Daoy (cell line): ENCODE results near the gene MANF. TPM values are rescaled to one million over a fixed set of nuclear protein-coding genes. Genes with fewer than 3 reads are reported as not detected.
"Not testable (repeated sequence)": the region's sequence is repeated elsewhere in the genome, so short reads cannot be mapped to it uniquely, and the experiment has no call there.

Experiments used
- DNase-seq: peaks from one replicate; pipeline ENCODE4 v3.0.0-alpha.2; 2015; ENCODE audit warnings: low read depth
- total RNA-seq: library from RNA; depleted of rRNA; stranded (reverse); fragments of >200 nt; shearing (Covaris generic); gene quantifications from 2 replicates; pipeline ENCODE4 v1.2.3, GENCODE V29; 2014

Gene MANF
- total RNA-seq, 1 experiment from 2014 or later: 134 TPM

DNA sequence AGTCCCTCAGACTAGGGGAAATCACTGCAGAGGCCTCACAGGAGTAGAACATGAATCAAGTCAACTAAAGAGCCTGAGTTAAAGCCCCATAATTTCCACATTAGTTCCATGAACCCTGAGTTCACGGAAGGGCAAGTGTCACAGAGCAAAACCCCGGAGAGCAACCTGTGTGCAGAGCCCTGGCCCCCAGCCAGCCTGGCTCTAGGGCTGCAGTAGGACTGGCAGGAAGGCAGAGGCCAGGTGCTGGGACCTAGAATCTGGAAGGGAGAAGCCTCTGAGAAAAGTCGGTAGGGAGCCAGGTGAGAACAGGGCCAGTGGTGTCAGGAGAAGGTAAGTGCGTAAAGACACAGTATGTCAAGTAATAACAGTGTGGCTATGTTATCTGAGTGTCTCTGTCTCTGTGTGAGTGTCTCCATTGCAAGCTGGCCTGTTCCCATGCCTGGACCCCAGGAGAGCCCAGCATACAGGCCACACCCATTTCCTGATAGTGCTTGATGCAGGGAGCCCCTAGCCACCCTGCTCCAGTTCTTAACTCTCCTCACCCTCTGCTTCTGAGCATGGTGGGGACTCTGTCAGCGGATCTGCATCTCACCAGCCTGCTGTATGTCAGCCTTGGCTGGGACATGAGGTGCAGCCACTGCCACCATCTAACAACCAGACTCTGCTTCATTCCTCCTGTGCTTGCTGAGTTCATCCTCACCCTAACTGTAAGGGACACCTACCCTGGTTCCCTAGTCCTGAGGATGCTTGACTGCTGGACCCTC, 11.3 kb upstream of the MANF start:
- DNase-seq: no peak

DNA sequence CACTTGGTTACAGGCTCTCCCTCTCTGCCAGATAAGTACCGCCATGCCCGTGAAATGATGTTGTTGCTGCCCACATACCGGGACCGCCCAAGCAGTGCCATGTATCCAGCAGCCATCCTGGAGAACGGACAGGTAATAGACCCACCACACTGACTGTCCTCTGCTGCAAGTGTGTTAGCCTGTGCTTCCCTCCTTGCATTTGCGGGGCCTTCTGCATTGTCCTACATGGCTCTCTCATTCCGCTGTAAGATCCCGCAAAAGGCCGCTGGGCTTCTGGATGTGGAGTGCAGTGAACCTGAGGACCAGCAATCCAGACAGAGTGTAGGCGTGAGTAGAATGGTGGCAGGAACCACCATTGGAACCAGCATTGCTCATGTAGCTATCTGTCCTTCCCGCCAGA, 10.6 kb upstream of the MANF start:
- DNase-seq: no peak

DNA sequence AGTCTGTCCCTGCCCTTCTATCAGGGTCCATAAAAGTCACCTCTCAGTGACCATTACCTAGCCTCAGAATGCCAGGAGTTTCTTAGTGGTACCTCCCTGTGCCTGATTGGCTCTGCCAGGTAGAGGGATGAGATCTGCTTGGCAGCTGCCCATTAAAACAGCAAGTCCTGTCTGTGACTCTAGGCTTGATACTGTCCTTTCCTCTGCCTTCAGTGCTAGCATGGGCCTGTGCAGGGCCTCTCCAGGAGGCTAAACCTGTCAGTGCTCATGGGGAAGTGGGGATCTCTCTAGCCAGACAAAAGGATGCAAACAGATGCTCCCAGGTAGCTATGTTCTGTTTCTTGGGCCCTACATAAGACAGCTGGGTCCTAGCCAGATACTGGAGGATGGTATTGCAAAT, 10.0 kb upstream of the MANF start:
- DNase-seq: no peak

DNA sequence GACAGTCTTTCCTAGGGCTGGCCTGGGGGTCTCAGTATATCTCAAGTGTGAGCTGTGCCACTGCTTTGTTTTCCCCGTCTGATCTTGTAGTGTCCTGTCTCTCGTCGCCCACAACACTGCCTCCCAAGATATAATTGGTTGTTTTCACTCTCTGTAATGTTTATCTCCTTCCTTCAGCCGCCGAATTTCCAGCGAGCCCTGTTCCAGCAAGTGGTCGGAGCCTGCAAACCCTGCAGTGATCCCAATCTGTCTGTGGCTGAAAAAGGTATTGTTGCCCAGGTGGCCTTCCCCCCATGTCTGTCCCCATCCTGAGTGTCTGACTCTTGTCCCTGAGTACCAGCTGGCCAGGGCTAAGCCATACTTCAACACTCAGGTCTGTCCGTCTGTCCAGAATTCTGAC, 9.5 kb upstream of the MANF start:
- DNase-seq: no peak

DNA sequence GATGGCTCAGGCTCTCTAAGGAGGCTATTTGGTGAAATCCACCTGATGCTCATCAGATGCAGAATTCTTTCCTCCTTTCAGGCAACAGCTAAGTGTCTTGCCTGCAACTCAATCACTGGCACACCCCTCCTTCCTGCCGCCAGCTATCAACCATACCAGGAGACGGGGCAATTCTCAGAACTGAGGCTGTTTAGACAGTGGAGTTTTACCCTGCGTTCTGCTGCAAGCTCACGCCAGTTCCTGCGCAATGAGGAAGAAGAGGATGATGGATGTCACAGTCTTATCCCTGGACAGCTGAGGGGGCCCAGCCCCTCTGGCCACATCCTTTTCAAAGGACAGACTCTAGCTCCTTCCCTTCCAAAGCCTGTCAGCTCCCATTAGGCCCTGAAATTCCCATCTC, 7.0 kb upstream of the MANF start:
- no peak for DNase-seq

DNA sequence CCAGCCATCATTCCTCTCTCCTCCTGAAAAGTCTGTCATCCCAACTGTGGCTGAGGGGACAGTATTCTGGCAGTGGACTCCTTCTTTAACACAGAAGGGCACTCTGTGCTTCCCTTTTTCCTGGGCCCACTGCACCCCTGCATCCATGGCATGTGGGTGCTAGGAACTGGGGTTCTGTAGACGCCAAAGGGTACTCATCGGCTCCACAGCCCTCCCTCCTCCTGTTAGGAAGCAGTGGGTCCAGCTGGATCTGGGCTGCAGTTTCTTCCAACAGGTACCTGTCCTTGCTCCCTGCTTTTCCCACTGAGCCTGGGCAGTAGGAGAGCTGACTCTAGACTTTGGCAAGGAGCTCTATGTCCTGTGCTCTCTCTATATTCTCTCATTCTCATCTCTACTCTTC, 6.4 kb upstream of the MANF start:
- DNase-seq: no peak

DNA sequence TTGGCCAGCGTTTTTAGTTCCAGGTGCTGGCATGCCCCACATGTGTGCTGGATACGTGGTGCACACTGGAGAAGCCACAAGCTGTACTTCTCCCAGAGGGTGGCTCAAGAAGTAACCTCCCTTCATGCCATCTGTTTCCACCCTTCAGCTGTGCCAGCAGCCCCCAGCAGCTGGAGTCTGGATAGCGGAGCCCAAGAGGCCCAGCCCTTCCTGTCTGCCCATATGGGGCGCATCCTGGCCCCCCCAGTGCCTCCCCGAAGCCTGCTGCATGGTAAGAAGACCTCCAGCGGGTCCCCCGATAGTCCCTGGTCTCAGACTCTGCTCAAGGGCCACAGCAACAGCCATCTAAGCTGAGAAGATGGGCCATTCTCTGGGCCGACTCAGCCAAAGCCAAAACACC, 5.8 kb upstream of the MANF start:
- no peak for DNase-seq

DNA sequence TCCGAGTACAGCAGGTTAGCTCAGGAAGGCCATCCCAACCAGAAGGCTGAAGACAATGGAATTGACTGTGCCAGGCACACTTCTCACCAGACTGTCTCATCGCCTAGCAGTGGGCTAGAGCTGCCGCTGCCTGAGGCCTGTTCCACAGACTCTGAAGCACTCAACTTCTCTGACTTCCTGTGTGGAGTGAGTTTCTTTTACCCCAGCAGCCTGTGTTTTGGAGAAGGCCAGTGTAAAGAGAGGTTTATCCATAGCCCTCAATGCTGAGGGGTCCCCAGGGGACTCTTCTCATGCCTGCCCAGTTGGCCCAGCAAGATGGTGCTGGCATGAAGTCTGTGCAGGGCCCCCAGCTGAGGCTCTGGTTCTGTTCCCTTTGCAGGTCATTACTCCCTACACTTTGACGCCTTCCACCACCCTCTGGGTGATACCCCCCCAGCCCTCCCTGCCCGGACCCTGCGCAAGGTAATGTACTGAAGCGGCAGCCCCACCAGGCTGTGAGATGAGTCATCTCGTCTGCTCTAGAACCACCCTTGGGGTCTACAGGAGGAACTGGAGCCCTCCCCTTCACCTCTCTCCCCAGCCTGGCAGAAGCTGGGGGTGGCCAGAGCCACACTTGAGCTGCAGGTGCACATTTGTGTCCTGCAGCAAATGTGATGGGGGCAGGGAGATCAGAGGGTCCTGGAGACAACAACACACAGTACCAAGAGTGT, 5.2 kb upstream of the MANF start:
- DNase-seq: no peak

DNA sequence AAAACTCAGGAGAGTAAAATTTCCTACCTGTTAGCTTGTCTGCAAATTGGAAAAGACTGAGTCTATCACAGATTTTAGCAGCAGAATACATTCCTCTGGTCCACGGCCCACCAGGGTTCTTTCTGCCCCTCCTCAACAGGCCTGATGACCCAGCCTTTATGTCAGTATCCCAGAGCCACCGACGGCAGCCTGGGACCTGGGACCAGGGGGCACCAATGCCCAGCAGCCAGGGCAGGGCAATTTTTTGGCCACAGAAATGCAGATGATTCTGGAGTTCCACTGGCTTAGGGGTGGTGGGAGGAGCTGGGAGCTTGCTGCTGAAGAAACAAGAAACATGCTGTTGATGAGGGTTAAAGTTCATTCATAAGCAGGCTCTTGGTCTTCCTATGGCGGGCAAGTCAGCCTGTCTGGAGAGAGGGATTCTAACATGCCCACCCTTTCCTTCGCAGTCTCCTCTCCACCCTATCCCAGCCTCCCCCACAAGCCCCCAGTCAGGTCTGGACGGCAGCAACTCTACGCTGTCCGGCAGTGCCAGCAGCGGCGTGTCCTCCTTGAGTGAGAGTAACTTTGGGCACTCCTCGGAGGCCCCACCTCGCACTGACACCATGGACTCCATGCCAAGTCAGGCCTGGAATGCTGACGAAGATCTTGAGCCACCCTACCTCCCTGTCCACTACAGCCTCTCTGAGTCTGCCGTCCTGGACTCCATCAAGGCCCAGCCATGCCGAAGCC, 4.3 kb upstream of the MANF start:
- DNase-seq: no peak

DNA sequence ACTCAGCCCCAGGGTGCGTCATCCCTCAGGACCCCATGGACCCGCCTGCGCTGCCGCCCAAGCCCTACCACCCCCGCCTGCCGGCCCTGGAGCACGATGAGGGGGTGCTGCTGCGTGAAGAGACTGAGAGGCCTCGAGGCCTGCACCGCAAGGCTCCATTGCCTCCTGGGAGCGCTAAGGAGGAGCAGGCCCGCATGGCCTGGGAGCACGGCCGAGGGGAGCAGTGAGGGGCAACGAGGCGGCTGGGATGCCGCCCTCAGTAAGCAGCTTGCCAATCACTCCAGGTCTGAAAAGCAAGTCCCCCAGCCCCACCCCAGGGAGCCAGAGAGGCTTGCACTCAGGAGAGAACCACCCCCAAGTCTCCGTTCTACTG, 3.8 kb upstream of the MANF start:
- no peak for DNase-seq

DNA sequence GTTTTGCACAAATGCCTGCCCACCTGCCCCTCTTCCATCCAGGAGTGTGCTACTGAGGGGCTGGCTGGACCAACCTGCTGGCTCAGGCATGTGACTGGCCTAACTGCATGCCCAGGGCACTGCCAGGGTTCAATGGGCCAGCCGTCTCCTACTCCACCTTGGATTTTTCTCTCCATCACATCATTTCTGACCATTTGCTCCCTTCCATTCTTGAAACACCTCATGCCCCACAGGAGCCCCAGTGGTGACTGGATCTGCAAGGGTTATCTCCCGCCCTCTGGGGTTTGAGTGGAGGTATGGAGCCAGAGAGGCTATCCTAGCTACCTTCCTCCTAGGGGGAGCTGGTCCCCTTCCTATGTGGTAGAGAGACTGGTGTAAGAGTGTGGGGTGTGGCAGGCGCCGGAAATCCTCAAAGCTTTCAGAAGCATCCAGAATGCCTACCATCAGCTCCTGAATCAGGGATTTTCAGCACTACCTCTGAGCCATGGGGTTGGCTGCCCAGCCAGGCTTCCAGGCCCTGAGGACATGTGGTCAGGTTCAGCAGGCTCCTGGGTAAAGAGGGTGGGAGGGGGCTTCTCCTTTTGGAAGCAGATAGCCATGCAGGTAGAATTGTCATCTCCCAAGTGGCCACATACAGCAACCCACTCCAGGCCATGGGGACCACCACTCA, 2.9 kb upstream of the MANF start:
- no peak for DNase-seq

DNA sequence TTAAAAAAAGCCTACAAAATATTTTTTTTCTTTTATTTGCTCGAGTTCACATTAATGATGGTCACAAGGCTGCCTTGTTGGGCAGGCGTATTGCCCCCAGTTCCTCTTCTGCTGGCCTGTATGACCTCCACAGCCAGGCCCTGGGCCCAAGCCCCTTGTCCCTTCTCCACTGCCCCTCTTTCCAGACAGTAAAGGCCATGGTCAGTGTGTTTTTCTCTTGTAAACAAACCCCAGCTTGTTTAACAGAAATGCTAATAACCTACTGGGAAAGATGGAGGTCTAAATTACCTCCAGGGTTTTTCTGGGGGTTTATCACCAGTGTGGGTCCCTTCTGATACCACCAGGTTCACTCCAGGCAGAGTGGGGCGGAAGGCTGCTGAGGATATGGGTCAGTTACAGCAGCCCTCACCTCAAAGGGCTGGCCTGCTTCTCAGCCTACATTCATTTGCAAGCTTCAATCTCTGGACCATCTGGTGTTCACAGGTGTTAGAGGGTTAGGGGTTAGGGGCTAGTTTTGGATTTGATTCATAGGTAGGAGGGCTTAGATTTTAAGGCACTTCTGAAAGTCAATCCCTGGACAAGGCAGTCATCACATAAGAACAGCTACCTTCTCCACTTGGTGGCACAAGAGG, 2.0 kb upstream of the MANF start:
- DNase-seq: no peak

DNA sequence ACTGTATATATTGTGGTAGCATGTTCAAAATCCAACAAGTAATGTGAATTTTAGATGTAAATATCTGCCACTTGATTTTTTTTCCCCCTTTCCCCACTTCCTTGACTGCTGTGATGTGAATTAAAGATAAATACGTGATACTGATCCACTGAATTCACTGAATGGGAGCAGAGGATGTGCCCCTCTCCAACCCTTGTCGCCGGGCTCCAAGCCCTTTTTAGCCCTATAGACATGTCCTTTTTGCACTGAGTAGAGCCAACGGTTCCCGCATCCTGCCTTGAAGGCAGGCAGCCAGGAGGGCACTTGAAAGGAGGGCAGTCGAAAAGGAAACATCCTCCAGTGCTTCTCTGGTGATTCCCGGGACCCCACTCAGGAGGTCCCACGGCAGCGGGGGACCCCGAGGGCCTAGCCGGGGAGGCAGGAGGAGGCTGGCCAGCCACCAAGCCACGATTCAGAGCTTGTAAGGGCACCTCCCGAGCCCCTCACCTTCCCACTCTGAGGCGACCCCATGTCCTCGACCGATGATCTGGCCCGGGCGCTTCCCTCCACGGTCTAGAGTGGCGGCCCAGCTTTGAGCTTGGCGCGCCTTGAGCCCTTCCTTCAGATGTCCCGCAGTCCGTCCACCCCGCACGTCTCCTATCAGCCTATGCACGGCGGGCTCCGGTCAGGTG, 901 bp upstream of the MANF start:
- DNase-seq: peak; percentile 19

DNA sequence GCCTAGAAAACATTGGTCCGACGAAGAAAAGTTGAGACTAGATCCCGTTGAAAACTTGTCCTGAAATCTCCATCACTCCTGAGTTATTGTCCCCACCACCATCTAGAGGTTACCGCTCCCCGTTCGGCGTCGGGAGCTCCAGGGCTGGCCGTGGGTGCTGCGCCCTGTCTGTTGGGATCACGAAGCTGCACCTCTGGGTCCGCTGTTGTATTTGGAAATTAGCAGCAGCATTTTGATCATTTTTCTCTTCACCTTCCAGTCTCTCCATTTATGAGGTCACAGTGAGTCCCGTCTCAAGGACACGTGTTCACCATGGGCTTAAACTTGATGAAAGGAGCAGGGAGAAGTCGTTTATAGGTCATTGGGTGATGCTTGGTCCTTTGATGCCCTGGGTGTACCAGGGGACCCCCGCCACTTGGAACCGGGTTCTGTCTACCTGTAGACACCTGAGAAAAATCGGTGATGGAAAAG, 565 bp downstream of the MANF start:
- DNase-seq: no peak

DNA sequence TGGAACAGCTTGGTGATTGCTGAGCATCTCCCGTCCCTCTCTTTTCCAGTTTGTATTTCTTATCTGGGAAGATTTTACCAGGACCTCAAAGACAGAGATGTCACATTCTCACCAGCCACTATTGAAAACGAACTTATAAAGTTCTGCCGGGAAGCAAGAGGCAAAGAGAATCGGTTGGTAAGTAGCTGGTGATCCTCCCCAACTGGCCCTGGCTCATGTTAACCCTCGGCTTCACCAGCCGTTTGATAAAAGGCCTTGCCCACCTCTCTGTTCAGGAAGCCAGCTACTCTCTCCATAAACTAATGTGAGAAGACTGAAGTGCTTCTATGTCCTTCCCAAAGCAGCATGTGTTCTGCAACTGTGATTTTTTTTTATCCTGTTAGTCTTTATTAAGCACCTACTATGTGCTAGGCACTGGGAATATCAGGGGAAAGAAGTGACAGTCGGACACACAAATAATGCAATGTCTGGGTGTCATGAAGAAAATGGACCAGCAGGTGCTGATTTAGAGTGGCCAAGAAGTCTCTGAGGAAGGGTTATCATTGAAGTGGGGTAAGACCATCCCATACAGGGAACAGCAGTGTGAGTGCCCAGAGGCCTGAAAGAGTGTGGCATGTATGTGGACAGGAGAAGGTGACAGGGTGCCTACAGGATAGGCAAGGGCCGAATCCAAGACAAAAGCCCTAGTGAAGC, 1.2 kb downstream of the MANF start:
- DNase-seq: no peak

DNA sequence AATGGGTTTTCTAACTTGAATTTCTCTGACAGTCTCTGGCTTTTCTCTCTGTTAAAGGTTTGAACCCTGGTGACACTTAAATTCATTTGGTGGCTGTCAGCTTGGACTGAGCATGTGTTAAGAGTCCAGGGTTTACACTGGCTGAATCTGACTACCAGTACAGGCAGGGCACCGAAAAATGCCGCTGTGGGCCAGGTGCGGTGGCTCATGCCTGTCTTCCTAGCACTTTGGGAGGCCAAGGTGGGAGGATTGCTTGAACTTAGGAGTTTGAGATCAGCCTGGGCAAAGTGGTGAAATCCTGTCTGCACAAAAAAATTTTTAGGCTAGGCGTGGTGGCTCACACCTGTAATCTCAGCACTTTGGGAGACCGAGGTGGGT, 1.8 kb downstream of the MANF start:
- no peak for DNase-seq

DNA sequence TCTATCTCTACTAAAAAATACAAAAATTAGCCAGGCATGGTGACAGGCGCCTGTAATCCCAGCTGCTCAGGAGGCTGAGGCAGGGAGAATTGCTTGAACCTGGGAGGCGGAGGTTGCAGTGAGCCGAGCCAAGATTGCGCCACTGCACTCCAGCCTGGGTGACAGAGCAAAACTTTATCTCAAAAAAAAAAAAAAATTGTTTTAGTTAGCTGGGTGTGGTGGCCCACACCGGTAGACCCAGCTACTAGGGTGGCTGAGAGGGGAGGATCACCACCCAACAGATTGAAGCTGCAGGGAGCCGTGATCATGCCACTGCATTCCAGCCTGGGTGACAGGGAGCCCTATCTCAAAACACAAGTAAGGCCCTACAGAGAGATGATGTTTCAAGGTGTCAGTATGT, 2.2 kb downstream of the MANF start:
- not testable (repeated sequence) for DNase-seq

DNA sequence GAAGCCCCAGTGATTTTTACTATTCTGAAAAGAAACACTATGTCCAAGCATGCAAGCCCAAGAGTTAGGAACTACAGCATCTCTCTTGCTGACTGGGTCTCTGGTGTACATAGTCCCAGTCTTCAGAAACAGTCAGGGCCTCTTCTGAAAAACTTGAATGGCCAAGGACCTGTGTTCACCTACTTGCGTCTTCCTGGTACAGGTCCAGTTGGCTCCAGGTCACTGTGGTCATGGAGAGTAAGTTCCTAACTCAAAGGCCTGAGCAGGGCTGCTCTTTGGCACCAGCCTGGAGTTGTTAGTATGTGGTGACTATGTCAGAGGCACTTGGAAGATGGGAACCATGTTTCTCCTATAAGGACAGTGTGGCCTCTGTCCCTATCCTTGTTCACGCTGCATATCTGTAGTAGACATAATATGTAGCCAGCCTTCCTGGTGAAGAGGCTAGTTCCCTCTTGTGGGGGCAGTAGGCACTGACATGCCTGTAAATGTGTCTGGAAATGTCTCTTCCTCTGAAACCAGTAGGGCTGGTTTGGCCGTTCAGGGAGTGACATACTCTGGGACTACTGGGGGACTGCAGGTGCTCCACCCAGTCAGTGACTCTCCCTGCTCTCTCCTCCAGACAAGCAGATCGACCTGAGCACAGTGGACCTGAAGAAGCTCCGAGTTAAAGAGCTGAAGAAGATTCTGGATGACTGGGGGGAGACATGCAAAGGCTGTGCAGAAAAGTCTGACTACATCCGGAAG, 3.4 kb downstream of the MANF start:
- no peak for DNase-seq

DNA sequence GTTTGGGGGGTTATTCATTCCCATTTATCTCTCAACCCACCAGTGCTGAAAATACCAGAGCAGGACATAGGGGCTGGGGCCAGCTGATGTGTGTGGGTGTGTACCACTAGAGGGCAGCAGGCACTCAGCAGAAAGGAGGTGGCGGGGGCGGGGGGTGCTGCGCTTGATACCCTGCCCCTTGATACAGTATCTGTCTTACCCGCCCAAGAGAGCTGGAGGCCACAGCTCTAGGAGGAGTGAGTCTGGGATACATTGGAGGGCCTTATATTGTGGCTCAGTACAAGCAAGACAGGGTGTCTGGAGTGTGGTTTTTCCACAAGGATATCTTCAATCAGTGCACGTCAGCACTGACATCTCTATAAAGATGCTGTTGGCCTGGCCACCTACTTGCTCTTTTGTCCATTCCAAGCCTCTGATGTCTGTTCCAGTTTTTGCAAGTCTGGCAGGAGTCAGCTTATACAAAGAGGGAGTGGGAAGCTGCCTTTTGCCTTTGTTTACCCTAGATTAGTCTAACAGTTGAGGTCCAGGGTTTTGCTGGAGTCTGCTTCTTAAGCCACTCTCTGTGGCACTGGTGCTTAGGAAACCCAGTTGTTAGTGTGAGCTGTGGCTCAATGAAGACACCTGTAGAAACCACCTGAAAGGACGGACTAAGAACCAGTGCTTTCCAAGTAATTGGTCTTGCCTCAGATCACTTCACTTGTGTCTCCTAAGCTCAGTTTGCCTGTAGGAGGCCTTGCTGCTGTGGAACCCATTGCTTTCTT, 4.5 kb downstream of the MANF start:
- peak; percentile 44 for DNase-seq
